Hindlimb muscle (tissue), 1 donor: ENCODE measurements around the gene ZNF879. TPM values are rescaled to one million over a fixed set of nuclear protein-coding genes. Genes with fewer than 3 reads are reported as not detected.
A peak's percentile ranks its signal among the peaks of the same experiment; 100 is the strongest.

Source experiments
- DNase-seq: peaks from one replicate; pipeline ENCODE4 v3.0.0-alpha.2; 2013
- polyA plus RNA-seq: library from polyadenylated mRNA; unstranded; fragments of 120-200 nt; gene quantifications from one replicate; pipeline ENCODE4 v1.2.1, GENCODE V29; 2013; ENCODE audit not compliant: insufficient read length

The ZNF879 gene
- polyA plus RNA-seq: 3.4 TPM

DNA sequence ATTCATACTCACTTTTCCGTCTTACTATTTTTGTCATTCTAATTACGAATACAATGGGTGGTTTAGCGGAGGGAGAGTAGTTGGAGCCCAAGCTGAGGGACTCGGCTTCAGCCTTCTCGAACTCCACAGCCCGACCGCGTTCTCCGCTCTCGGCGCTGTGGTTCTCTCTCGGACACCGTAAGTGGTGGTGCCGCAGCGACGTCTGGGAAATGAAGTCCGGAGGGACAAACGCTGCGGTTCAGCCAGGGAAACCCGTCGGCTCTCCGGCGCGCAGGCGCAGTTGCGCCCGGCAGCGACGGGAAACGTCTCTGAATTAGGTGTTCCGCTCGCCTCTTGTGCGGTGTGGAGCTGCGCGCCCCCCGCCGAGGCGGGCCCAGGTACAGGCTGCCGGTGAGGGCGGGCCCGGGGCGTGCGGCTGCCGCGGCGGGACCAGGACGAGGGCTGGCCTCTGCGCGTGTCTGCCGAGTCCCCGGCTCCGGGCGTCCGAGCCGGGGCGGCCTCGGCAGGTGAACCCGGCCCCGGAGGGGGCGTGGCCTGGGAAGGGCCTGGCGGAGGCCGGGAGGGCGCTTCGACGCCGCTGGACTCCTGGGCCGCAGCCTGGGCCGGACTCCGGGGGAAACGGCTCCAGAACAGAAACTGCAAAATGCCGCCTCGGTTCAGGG lies at the start of gene ZNF879:
Gene ZNF879, plus strand, starts transcription at position 277 of the 662 bp plus-strand sequence. CDS start 1,201 bp downstream, outside the sequence.
- peak; percentile 97 for DNase-seq

DNA sequence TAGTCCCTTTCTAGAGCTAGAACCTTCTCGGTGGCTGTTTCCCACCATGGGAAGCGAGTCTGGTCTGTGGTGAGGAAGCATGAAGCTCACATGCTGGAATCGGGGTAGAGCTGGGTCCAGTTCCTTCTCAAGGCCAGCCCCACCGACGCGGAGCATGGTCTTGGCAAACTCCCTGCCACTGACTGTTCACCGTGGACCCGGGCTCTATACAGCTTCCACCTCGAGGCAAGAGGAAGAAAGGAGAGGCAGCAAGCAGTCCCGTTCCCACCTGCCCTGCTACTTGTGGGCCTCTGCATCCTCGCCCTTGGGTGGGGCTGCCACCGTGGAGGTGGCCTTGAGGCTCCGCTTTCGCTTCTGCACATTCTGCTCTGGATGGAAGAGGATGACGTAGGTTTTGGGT lies 42.2 kb upstream of the ZNF879 start:
- no peak for DNase-seq

DNA sequence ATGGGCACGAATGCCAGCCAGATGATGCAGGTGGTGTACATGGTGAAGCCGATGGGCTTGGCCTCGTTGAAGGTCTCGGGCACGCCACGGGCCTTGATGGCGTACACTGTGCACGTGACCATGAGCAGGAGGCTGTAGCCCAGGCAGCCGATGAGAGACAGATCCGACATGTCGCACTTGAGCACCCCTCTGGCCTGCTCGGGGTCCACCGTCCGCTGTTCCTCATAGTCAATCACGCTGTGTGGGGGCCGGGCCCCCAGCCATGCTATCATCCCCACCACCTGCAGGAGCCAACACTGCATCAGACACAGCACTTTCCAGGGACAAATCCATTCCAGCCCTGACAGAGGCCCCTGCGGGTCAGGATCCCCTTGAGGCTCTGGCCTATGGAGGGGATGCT lies 40.7 kb upstream of the ZNF879 start:
- DNase-seq: no peak

DNA sequence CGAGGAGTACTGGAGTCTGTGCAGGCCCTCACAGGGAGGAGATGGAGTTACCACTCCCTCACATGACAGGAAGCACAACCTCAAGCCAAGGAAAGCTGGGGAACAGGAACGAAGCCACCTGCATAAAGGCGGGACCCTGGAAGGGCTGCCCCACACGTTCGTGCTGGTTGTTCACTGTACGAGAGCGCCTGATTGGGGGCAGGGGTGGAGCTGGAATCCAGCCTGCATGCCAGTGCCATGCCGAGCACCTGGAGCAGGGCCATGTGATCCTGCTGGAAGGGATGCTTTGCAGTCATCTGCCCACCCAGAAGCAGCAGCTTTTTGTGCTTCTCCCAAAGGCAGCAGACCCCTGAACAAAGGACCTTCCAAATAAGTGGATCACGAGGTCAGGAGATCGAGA lies 39.9 kb upstream of the ZNF879 start:
- DNase-seq: no peak

DNA sequence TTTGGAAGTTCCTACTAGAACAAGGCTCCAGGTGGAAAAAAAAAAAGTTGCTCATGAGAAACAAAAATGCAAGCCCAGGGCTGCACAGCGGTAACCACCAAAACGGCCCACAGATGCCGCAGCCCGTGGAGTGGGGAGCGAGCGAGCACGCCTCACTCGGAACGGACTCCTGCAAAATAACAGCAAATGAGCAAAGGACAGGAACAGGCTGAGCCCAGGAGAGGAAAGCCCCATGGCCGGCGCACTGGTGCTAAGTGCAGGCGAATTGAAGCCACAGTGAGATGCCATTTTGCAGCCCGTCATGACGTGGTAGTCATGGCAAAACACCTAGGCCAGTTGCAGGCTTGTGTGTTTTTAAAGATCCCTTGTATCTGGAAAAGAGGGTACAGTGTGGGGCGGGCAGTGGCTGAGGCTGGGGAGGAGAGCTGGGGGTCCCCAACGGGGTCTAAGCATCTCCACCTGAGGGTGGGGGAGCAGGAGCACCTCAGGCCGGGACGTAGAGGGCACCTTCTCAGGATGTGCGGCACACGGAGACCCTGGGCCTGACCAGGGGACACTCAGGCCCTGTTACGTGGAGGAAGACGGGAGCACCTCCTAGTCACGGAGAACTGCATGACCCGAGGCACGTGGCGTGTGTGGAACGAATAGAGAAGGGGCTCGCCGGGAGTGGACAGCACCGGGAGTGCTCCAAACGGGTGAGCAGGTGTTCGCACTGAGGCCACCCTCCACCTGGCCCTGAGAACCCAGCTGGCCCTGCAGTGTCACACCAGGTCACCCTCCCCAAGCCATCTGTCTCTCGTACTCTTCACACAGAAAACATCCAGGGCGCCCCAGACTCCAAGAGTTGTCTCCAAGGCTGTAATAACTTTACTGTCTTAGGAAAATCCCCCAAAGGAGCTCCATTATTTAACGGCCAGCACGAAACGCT lies 39.2 kb upstream of the ZNF879 start:
- DNase-seq: no peak

DNA sequence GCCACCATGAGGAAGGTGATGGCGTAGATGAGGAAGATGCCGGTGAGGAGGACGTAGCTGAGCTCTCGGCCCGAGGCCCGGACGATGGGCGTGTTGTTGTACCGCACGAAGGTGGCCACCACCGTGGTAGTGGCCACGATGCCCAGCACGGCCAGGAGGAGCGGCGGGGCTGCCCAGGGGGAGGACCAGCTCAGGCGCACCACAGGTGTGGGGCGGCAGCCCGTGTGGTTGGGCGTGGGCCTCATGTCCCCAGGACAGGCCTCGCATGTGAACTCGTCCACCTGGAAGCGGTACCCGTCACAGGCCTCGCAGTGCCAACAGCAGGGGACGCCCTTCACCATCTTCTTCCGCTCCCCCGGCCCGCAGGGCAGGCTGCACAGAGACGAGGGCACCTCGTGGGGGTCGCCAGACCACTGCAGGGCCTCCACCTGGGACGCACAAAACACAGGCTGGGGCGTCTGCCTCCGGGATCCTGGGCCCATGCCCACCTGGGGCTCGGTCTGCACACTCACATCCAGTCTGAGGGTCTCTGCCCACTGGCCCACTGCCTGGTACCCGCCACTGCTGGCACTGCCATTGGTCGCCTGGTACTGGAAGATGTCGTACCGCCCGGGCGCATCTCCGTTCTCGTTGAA lies 37.2 kb upstream of the ZNF879 start:
- DNase-seq: no peak

DNA sequence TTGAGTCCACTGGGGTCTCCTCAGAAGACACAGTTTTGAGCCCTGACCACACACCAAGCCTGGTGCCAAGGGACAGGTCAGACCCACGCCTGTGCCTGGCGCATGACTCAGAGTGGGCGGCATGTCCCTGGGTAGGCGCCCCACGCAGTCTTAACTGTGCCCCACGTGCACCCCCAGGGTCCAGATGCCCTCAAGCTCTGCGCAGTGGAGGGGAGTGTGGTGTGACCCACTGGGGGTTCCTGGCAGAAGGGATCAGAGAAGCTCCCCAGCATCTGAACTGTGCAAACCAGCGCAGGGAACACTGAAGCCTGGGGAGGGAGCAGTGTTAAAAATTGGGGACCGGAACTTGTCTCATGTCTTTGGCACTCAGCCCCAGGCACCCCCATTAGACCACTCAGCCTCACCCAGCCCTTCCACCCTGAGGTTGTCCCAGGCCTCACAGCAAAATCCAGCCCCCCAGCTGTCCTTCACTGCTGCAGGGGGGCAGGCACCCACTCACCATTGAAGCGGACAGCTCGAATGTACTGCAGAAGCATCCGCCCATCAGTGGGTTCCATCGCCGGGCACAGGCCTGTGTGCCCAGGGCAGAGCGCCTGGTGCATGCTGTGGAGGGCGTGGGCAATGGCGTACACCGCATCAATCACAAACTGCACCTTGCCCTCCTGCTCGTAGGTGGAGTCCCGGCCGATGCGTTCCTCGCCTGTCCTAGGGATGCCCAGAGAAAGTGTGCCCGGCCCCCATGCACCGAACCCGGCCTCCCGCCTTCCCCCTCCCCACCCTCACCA lies 35.0 kb upstream of the ZNF879 start:
- DNase-seq: no peak

DNA sequence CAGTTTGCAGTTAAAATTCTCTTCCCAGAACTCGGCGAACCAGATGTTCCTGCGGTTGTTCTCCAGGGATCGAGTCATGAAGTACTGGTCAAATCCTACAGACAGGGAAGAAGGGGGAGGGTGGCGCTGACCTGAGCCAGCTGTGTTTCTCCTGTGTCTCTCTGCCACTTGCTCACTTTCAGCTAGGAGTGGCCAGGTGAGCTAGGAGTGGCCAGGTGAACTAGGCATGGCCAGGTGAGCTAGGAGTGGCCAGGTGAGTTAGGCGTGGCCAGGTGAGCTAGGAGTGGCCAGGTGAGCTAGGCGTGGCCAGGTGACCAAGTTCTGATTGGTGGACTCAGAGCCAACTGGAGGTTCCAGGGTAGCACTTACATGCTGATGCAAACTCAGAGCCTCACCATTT lies 34.3 kb upstream of the ZNF879 start:
- DNase-seq: no peak

GRCh38 chr5:178990491-178990890 lies 33.1 kb upstream of the ZNF879 start:
- no peak for DNase-seq

GRCh38 chr5:178991190-178992145 lies 32.1 kb upstream of the ZNF879 start:
- no peak for DNase-seq

GRCh38 chr5:178992291-178992895 lies 31.2 kb upstream of the ZNF879 start:
- no peak for DNase-seq

- DNase-seq: no peak
Observed at GRCh38 chr5:178993236-178993765, 30.3 kb upstream of the ZNF879 start.

GRCh38 chr5:178993955-178994579 lies 29.5 kb upstream of the ZNF879 start:
- no peak for DNase-seq

- peak; percentile 15 for DNase-seq
Observed at GRCh38 chr5:178994580-178995340, 28.8 kb upstream of the ZNF879 start, which contains the start of gene GRM6. Gene GRM6 (minus strand): TSS chr5:178995320. CDS start chr5:178994944, 376 bp downstream.

- DNase-seq: no peak
Observed at GRCh38 chr5:178995341-178995690, 28.3 kb upstream of the ZNF879 start.

GRCh38 chr5:178996156-178996555 lies 27.4 kb upstream of the ZNF879 start:
- DNase-seq: no peak

DNA sequence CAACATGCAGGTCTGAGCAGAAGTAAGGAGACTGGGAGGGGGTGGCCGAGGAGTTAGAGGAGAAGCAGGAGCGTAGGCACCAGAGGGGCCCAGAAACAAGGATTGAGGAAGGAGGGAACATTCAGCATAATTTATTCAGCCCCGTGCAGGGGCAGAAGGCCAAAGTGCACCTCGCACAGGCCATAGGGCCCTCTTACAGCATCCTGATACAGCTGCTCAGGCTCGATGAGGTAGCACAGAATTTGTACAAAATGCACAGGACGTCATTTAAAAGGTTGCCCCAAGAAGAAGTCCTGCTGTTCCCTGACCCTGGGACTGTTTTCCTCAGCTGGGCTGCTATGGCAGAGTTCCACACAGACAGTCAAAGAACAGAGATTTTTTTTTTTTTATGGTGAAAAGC lies 26.4 kb upstream of the ZNF879 start:
- DNase-seq: no peak

GRCh38 chr5:178998441-178998840 lies 25.2 kb upstream of the ZNF879 start:
- no peak for DNase-seq

GRCh38 chr5:179006564-179006963 lies 17.0 kb upstream of the ZNF879 start:
- DNase-seq: no peak
